Osteocyte (in vitro differentiated cells): ENCODE results near the gene SND1. TPM values are rescaled to one million over a fixed set of nuclear protein-coding genes. Genes with fewer than 3 reads are reported as not detected.

Experiments
- DNase-seq: peaks from one replicate; pipeline ENCODE4 v3.0.0; 2021; ENCODE audit warnings: mixed read lengths; ENCODE audit not compliant: unreplicated experiment; ENCODE audit errors: extremely low spot score
- H3K27ac Mint-ChIP-seq: one replicate; pipeline ENCODE4 v1.8.0; 2021; ENCODE audit warnings: mild to moderate bottlenecking, mixed read lengths; ENCODE audit not compliant: unreplicated experiment
- H3K27me3 Mint-ChIP-seq: one replicate; pipeline ENCODE4 v1.8.0; 2021; ENCODE audit warnings: mixed read lengths; ENCODE audit not compliant: unreplicated experiment
- H3K36me3 Mint-ChIP-seq: one replicate; pipeline ENCODE4 v1.8.0; 2021; ENCODE audit warnings: mixed read lengths; ENCODE audit not compliant: unreplicated experiment
- H3K4me1 Mint-ChIP-seq: one replicate; pipeline ENCODE4 v1.8.0; 2021; ENCODE audit warnings: mixed read lengths; ENCODE audit not compliant: unreplicated experiment
- H3K4me3 Mint-ChIP-seq: one replicate; pipeline ENCODE4 v1.8.0; 2021; ENCODE audit warnings: mild to moderate bottlenecking, moderate library complexity, mixed read lengths; ENCODE audit not compliant: unreplicated experiment
- H3K9me3 Mint-ChIP-seq: one replicate; pipeline ENCODE4 v1.8.0; 2021; ENCODE audit warnings: mixed read lengths; ENCODE audit not compliant: unreplicated experiment
- CTCF ChIP-seq: fragments of 200-600 bp; sonication (generic); IDR thresholded peaks from 2 replicates; pipeline ENCODE4 v1.5.0; 2021; ENCODE audit warnings: antibody characterized with exemption, mild to moderate bottlenecking, moderate library complexity
- total RNA-seq: library from RNA; stranded (reverse); gene quantifications from 2 replicates; pipeline ENCODE4 v1.2.1, GENCODE V29; 2021

The SND1 gene
- total RNA-seq, 1 donor from 2014 or later, result 229 TPM

GRCh38 chr7:127726476-127726875 lies 74.5 kb downstream of the SND1 start:
- no peak for TF ChIP-seq CTCF
- no peak for DNase-seq
- Mint-ChIP-seq H3K9me3 (no peaks in the 10 kb centered on the region), H3K4me1 (no peaks in the 10 kb centered on the region), H3K4me3 (no peak overlapping the region), H3K27ac (no peak overlapping the region), H3K27me3 (no peaks in the 10 kb centered on the region), H3K36me3 (peaks cover 57% of the 10 kb centered on the region)

GRCh38 chr7:127730658-127731276 lies 78.8 kb downstream of the SND1 start:
- H3K27ac Mint-ChIP-seq, result no peak overlapping the region
- no peak overlapping the region for H3K4me3 Mint-ChIP-seq
- H3K9me3 Mint-ChIP-seq, result no peaks in the 10 kb centered on the region
- no peaks in the 10 kb centered on the region for H3K4me1 Mint-ChIP-seq
- DNase-seq, result no peak
- H3K36me3 Mint-ChIP-seq, result peaks cover 38% of the 10 kb centered on the region
- no peaks in the 10 kb centered on the region for H3K27me3 Mint-ChIP-seq
- no peak for TF ChIP-seq CTCF

- Mint-ChIP-seq H3K4me3 (no peak overlapping the region), H3K36me3 (peaks cover 36% of the 10 kb centered on the region), H3K27me3 (no peaks in the 10 kb centered on the region), H3K9me3 (no peaks in the 10 kb centered on the region), H3K27ac (no peak overlapping the region), H3K4me1 (no peaks in the 10 kb centered on the region)
- no peak for DNase-seq
- TF ChIP-seq CTCF, result no peak
These were observed 79.6 kb downstream of the SND1 start for GRCh38 chr7:127731431-127732080.

- Mint-ChIP-seq H3K9me3 (no peaks in the 10 kb centered on the region), H3K27me3 (no peaks in the 10 kb centered on the region), H3K36me3 (peaks cover 35% of the 10 kb centered on the region), H3K4me3 (no peak overlapping the region), H3K27ac (no peak overlapping the region), H3K4me1 (no peaks in the 10 kb centered on the region)
- DNase-seq, result no peak
- no peak for TF ChIP-seq CTCF
These were observed 80.3 kb downstream of the SND1 start for GRCh38 chr7:127732306-127732705.

- TF ChIP-seq CTCF, result no peak
- Mint-ChIP-seq H3K27ac (no peak overlapping the region), H3K4me1 (no peaks in the 10 kb centered on the region), H3K4me3 (no peak overlapping the region), H3K36me3 (peaks cover 28% of the 10 kb centered on the region), H3K27me3 (no peaks in the 10 kb centered on the region), H3K9me3 (no peaks in the 10 kb centered on the region)
- DNase-seq, result no peak
These were observed 82.0 kb downstream of the SND1 start for GRCh38 chr7:127733986-127734385.
